Esophagus (tissue), 2 donors: ENCODE data around the gene PDE3B. TPM values are rescaled to one million over a fixed set of nuclear protein-coding genes. Genes with fewer than 3 reads are reported as not detected.

Experiments used
- polyA plus RNA-seq, 2 donors: library from polyadenylated mRNA; stranded (reverse); fragments of 200-250 nt; gene quantifications; one replicate each; pipeline ENCODE4 v1.2.3, GENCODE V29; 2013
- donor health status: healthy with polysubstance abuse.
- donor health status: Bipolar disorder and iron deficiency.

PDE3B gene
- polyA plus RNA-seq, 2 donors, result 0.98 to 1.2 TPM

Other genes starting within 250 kb of the PDE3B start
- 10 to 100 TPM; 35.2 to 50.1 TPM for gene COPB1, start 144.0 kb upstream of the PDE3B start, polyA plus RNA-seq
- gene PSMA1, start 123.4 kb upstream of the PDE3B start, polyA plus RNA-seq, result 100 to 1,000 TPM; 111 to 146 TPM
- gene CYP2R1, start 248.4 kb downstream of the PDE3B start, polyA plus RNA-seq, result 10 to 100 TPM; 16.5 to 37.1 TPM